NCI-H2081 treated with DMSO at 0.1 percent for 48 hours (cell line): ENCODE data around the gene SPDYA.
"Not testable (repeated sequence)": the region's sequence is repeated elsewhere in the genome, so short reads cannot be mapped to it uniquely, and the experiment has no call there.

Experiments
- DNase-seq: peaks from one replicate; lab custom pipeline; 2025; lab: John Stamatoyannopoulos, UW

The SPDYA gene

GRCh38 chr2:28810384-28811285, at the start of gene SPDYA:
SPDYA (plus strand) TSS chr2:28810834; CDS start chr2:28816015, 5,181 bp downstream.
- no peak for DNase-seq

GRCh38 chr2:28761420-28761819, 49.2 kb upstream of the SPDYA start:
- DNase-seq: no peak

GRCh38 chr2:28764909-28765711, 45.5 kb upstream of the SPDYA start:
- no peak for DNase-seq

GRCh38 chr2:28766070-28766469, 44.6 kb upstream of the SPDYA start:
- no peak for DNase-seq

- DNase-seq: no peak
These were observed 43.3 kb upstream of the SPDYA start for GRCh38 chr2:28767337-28767736.

- no peak for DNase-seq
These were observed 42.2 kb upstream of the SPDYA start for GRCh38 chr2:28768422-28768821.

GRCh38 chr2:28768952-28769351, 41.7 kb upstream of the SPDYA start:
- DNase-seq: no peak

- DNase-seq: no peak
These were observed 38.3 kb upstream of the SPDYA start for GRCh38 chr2:28772351-28772750.

- DNase-seq: no peak
These were observed 34.2 kb upstream of the SPDYA start for GRCh38 chr2:28776471-28776870.

GRCh38 chr2:28778392-28778791, 32.2 kb upstream of the SPDYA start:
- DNase-seq: no peak

GRCh38 chr2:28779001-28779400, 31.6 kb upstream of the SPDYA start:
- DNase-seq: no peak

- DNase-seq: no peak
These were observed 30.1 kb upstream of the SPDYA start for GRCh38 chr2:28780496-28780895.

GRCh38 chr2:28782423-28782822, 28.2 kb upstream of the SPDYA start:
- no peak for DNase-seq

- not testable (repeated sequence) for DNase-seq
These were observed 26.1 kb upstream of the SPDYA start for GRCh38 chr2:28784570-28784969.

- DNase-seq: no peak
These were observed 14.0 kb upstream of the SPDYA start for GRCh38 chr2:28796620-28797019.

- no peak for DNase-seq
These were observed 8.9 kb upstream of the SPDYA start for GRCh38 chr2:28801726-28802125.

- no peak for DNase-seq
These were observed 7.6 kb upstream of the SPDYA start for GRCh38 chr2:28802975-28803429.

- no peak for DNase-seq
These were observed 707 bp upstream of the SPDYA start for GRCh38 chr2:28809927-28810326.

- no peak for DNase-seq
These were observed 7.4 kb downstream of the SPDYA start for GRCh38 chr2:28818053-28818452.

- DNase-seq: no peak
These were observed 10.8 kb downstream of the SPDYA start for GRCh38 chr2:28821295-28821958.

- DNase-seq: no peak
These were observed 11.4 kb downstream of the SPDYA start for GRCh38 chr2:28822036-28822435.

- DNase-seq: no peak
These were observed 13.6 kb downstream of the SPDYA start for GRCh38 chr2:28824207-28824606.
